Tibial nerve (tissue), 4 donors: ENCODE measurements around the gene UNCX.

Experiments
- CTCF ChIP-seq, 5 experiments: fragments of 200-600 bp in 3 of 5; fragments of 450-650 bp in 2 of 5; sonication (generic) in 3 of 5; IDR thresholded peaks; one replicate each; pipeline ENCODE4 v1.5.1; 2016 to 2019; ENCODE audit warnings: antibody characterized with exemption in 5 of 5, mild to moderate bottlenecking in 3 of 5, moderate library complexity in 2 of 5
- EP300 ChIP-seq, 2 donors: sonication (generic); formaldehyde crosslinking; IDR thresholded peaks; one replicate each; pipeline ENCODE4 v1.6.1; 2017; ENCODE audit warnings: antibody characterized with exemption in 2 of 2, mild to moderate bottlenecking in 1 of 2
- POLR2A ChIP-seq, 2 donors: fragments of 450-650 bp; IDR thresholded peaks; one replicate each; pipeline ENCODE4 v1.6.1; 2017; ENCODE audit warnings: antibody characterized with exemption in 2 of 2, mild to moderate bottlenecking in 2 of 2, moderate library complexity in 2 of 2

GRCh38 chr7:1192171-1192676, 40.4 kb upstream of the UNCX start:
- TF ChIP-seq CTCF (IDR thresholded peaks at IDR 0.05) (no peak), POLR2A (IDR thresholded peaks at IDR 0.05) (no peak), EP300 (IDR thresholded peaks at IDR 0.05) (no peak)
